Fibroblast of lung (primary cell): ENCODE data around the gene RNF14. TPM values are rescaled to one million over a fixed set of nuclear protein-coding genes. Genes with fewer than 3 reads are reported as not detected.

Source experiments
- DNase-seq, 2 donors: peaks; one replicate each; pipeline versions ENCODE4 v3.0.0 to v3.0.0-alpha.2; 2010; ENCODE audit warnings: low read depth in 2 of 2
- H2AFZ ChIP-seq: 2 replicates; pipeline ENCODE4 v1.5.1; 2012; ENCODE audit warnings: low read length, control low read depth, inconsistent platforms
- H3K27ac ChIP-seq: 2 replicates; pipeline ENCODE4 v1.5.1; 2011; ENCODE audit warnings: low read length, control low read depth; ENCODE audit not compliant: insufficient read depth
- H3K27me3 ChIP-seq: 2 replicates; pipeline ENCODE4 v1.5.1; 2011; ENCODE audit warnings: mild to moderate bottlenecking, low read length; ENCODE audit not compliant: control insufficient read depth, insufficient read depth
- H3K36me3 ChIP-seq: 2 replicates; pipeline ENCODE4 v1.5.1; 2011; ENCODE audit warnings: low read length; ENCODE audit not compliant: control insufficient read depth, insufficient read depth
- H3K4me1 ChIP-seq: 2 replicates; pipeline ENCODE4 v1.5.1; 2011; ENCODE audit warnings: low read length; ENCODE audit not compliant: control insufficient read depth, insufficient read depth; ENCODE audit errors: extremely low read depth
- H3K4me2 ChIP-seq: 2 replicates; pipeline ENCODE4 v1.5.1; 2011; ENCODE audit warnings: low read length, control low read depth; ENCODE audit not compliant: insufficient read depth; ENCODE audit errors: extremely low read depth
- H3K4me3 ChIP-seq, 4 experiments: fragments of 200-600 bp in 1 of 4; sonication (generic) in 1 of 4; replicated peaks in 1 of 4; 2 replicates each; pipeline ENCODE4 v1.5.1; 2011 to 2016; ENCODE audit warnings: low read length in 4 of 4, low read depth in 3 of 4, mild to moderate bottlenecking in 3 of 4, control low read depth in 2 of 4, inconsistent platforms in 1 of 4, mixed read lengths in 1 of 4; ENCODE audit not compliant: insufficient read depth in 1 of 4; ENCODE audit errors: control extremely low read depth in 1 of 4
- H3K79me2 ChIP-seq: 2 replicates; pipeline ENCODE4 v1.5.1; 2012; ENCODE audit warnings: mild to moderate bottlenecking, low read length, inconsistent platforms; ENCODE audit not compliant: control insufficient read depth, insufficient read depth
- H3K9ac ChIP-seq: 2 replicates; pipeline ENCODE4 v1.5.1; 2011; ENCODE audit warnings: mild to moderate bottlenecking, low read length, control low read depth; ENCODE audit not compliant: insufficient read depth
- H3K9me3 ChIP-seq: 2 replicates; pipeline ENCODE4 v1.5.1; 2012; ENCODE audit warnings: low read depth, low read length; ENCODE audit not compliant: control insufficient read depth, insufficient read depth
- H4K20me1 ChIP-seq: 2 replicates; pipeline ENCODE4 v1.5.1; 2011; ENCODE audit warnings: low read length; ENCODE audit not compliant: control insufficient read depth, insufficient read depth; ENCODE audit errors: extremely low read depth
- CTCF ChIP-seq, 2 donors: IDR thresholded peaks in 1 of 2; conservative IDR thresholded peaks in 1 of 2; 1 replicate in 1 of 2; 2 replicates in 1 of 2; pipeline ENCODE4 v1.5.1; 2011 to 2012; ENCODE audit warnings: low read length in 2 of 2, control low read depth in 1 of 2, inconsistent platforms in 1 of 2, low read depth in 1 of 2, mild to moderate bottlenecking in 1 of 2
- EZH2 ChIP-seq: IDR thresholded peaks from 2 replicates; pipeline ENCODE4 v1.5.1; 2012; ENCODE audit warnings: low read length, control low read depth, mild to moderate bottlenecking; ENCODE audit errors: missing control alignments
- polyA plus RNA-seq, 2 donors: library from polyadenylated mRNA; depleted of rRNA in 1 of 2; stranded (reverse) in 1 of 2; unstranded in 1 of 2; fragments of >200 nt; gene quantifications; 2 replicates each; pipeline ENCODE4 v1.2.1, GENCODE V29; 2011 to 2012; ENCODE audit warnings: missing spikeins in 1 of 2
- total RNA-seq: library from RNA; depleted of rRNA; stranded (reverse); fragments of >200 nt; gene quantifications from 2 replicates; pipeline ENCODE4 v1.2.1, GENCODE V29; 2014

The RNF14 gene
- total and polyA plus RNA-seq, 2 donors (not counting 1 experiment from before 2014, with no cell fraction given) = 62.9 to 65.3 TPM

DNA sequence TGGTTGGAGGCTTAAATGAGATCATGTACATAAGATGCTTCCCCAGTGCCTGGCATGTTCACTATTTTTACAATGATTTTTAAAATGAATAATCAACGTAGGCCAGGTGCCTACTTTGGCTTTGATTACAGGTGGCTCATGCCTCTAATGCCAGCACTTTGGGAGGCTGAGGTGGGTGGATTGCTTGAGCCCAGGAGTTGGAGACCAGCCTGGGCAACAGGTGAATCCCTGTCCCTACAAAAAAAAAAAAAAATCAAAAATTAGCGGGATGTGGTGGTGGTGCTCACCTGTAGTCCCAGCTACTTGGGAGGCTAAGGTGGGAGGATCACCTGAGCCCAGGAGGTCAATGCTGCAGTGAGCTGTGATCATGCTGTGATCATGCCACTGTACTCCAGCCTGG is 20.1 kb upstream of the RNF14 start:
- peaks cover 6% of the 10 kb centered on the region for H3K27me3 ChIP-seq
- no peaks in the 10 kb centered on the region for H3K4me1 ChIP-seq
- no peak for DNase-seq

GRCh38 chr5:141949511-141949910 is 19.4 kb upstream of the RNF14 start:
- no peaks in the 10 kb centered on the region for H3K36me3 ChIP-seq
- no peaks in the 10 kb centered on the region for H3K79me2 ChIP-seq
- H3K9me3 ChIP-seq = no peaks in the 10 kb centered on the region
- peaks cover 8% of the 10 kb centered on the region for H3K27me3 ChIP-seq
- no peak overlapping the region for H2AFZ ChIP-seq
- TF ChIP-seq CTCF (conservative IDR thresholded peaks at IDR 0.05 in 1 of 2, IDR thresholded peaks at IDR 0.05 in 1 of 2; ENCODE audit: low read depth in 1 of 2, low read length in 2 of 2) (no peak), EZH2 (no peak)
- DNase-seq = no peak
- H3K27ac ChIP-seq = no peak overlapping the region
- no peaks in the 10 kb centered on the region for H4K20me1 ChIP-seq
- no peak overlapping the region for H3K4me2 ChIP-seq
- H3K9ac ChIP-seq = no peak overlapping the region
- H3K4me1 ChIP-seq = no peaks in the 10 kb centered on the region
- no peak overlapping the region for H3K4me3 ChIP-seq

More for the DNA sequence above, 20.1 kb upstream of the RNF14 start:
- Histone ChIP-seq H3K4me3 (no peak overlapping the region), H2AFZ (no peak overlapping the region), H3K9me3 (no peaks in the 10 kb centered on the region), H3K9ac (no peak overlapping the region), H4K20me1 (no peaks in the 10 kb centered on the region), H3K4me2 (no peak overlapping the region), H3K79me2 (no peaks in the 10 kb centered on the region), H3K36me3 (no peaks in the 10 kb centered on the region), H3K27ac (no peak overlapping the region)
- TF ChIP-seq CTCF (conservative IDR thresholded peaks at IDR 0.05 in 1 of 2, IDR thresholded peaks at IDR 0.05 in 1 of 2; ENCODE audit: low read depth in 1 of 2, low read length in 2 of 2) = no peak
- TF ChIP-seq EZH2 = no peak

DNA sequence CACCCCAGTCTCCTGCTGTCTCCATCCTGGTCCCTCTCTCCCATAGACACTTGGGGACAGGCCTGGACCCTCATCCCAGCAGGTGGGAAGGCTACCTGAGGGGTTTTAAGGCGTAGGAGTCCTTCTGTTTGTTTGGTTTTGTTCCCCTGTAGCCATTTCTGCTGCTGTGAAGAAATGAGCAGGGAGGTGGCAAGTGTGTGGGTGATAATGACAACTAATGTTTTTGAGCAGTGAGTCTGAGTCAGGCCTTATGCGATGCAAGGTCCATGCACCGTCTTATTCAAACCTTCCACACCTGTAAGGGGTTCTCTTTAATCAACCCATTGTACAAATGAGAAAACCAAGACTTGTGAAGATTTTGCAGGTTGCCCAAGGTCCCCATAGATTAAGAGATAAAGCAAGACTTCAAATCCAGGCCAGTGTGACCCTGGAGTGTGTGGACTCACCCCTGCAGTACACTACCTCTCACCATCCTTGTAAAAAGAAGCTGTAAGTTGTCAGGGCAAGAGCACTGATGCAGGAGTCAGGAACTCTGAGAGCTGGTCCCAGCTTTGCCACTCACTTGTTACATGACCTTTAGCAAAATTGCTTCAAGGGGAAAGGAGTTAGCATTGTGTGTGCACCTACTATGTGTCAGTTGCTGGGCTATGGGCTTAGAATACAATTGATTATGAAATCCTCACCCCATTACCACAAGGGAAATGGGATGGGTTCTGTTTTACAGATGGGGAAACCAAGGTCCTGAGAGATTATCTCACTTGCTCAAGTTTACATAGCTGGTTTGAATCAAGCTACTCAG is 18.5 kb upstream of the RNF14 start:
- H3K4me2 ChIP-seq = no peak overlapping the region
- peaks cover 8% of the 10 kb centered on the region for H3K27me3 ChIP-seq
- no peak for DNase-seq
- no peak for TF ChIP-seq CTCF (conservative IDR thresholded peaks at IDR 0.05 in 1 of 2, IDR thresholded peaks at IDR 0.05 in 1 of 2; ENCODE audit: low read depth in 1 of 2, low read length in 2 of 2)
- TF ChIP-seq EZH2 = no peak
- H3K4me1 ChIP-seq = no peaks in the 10 kb centered on the region
- no peaks in the 10 kb centered on the region for H3K9me3 ChIP-seq
- H3K36me3 ChIP-seq = no peaks in the 10 kb centered on the region
- H3K4me3 ChIP-seq = no peak overlapping the region
- H3K27ac ChIP-seq = no peak overlapping the region
- H2AFZ ChIP-seq = no peak overlapping the region
- no peaks in the 10 kb centered on the region for H4K20me1 ChIP-seq
- no peak overlapping the region for H3K9ac ChIP-seq
- no peaks in the 10 kb centered on the region for H3K79me2 ChIP-seq
